Keratinocyte (primary cell): Measurements from ENCODE around the gene ZNF681. TPM values are rescaled to one million over a fixed set of nuclear protein-coding genes. Genes with fewer than 3 reads are reported as not detected.
"Not testable (repeated sequence)": the region's sequence is repeated elsewhere in the genome, so short reads cannot be mapped to it uniquely, and the experiment has no call there.

Experiments used
- DNase-seq: peaks from one replicate; pipeline ENCODE4 v3.0.0-alpha.2; 2011; ENCODE audit warnings: low read depth, missing footprints, low spot score
- FAIRE-seq: peaks from 2 replicates; lab custom pipeline; 2011; peaks lifted over from hg19 to GRCh38; lab: Jason Lieb, UNC
- H2AFZ ChIP-seq: 2 replicates; pipeline ENCODE4 v1.6.0; 2012; ENCODE audit warnings: low read length, control low read depth, inconsistent platforms; ENCODE audit not compliant: control insufficient read depth
- H3K27ac ChIP-seq: 2 replicates; pipeline ENCODE4 v1.5.1; 2011; ENCODE audit warnings: low read length; ENCODE audit not compliant: control insufficient read depth, insufficient read depth
- H3K27me3 ChIP-seq: 3 replicates; pipeline ENCODE4 v1.6.0; 2011; ENCODE audit warnings: low read length; ENCODE audit not compliant: control insufficient read depth, insufficient read depth; ENCODE audit errors: extremely low read depth
- H3K36me3 ChIP-seq, 2 experiments: 2 replicates in 1 of 2; 3 replicates in 1 of 2; pipeline ENCODE4 v1.5.1; 2011; ENCODE audit warnings: low read length in 2 of 2, mild to moderate bottlenecking in 1 of 2; ENCODE audit not compliant: control insufficient read depth in 2 of 2, insufficient read depth in 2 of 2; ENCODE audit errors: extremely low read depth in 1 of 2
- H3K4me1 ChIP-seq: 3 replicates; pipeline ENCODE4 v1.5.1; 2011; ENCODE audit warnings: low read length; ENCODE audit not compliant: control insufficient read depth, insufficient read depth; ENCODE audit errors: extremely low read depth
- H3K4me2 ChIP-seq: 3 replicates; pipeline ENCODE4 v1.6.0; 2011; ENCODE audit warnings: low read depth, low read length; ENCODE audit not compliant: control insufficient read depth, insufficient read depth; ENCODE audit errors: extremely low read depth
- H3K4me3 ChIP-seq, 3 experiments: fragments of 200-600 bp in 1 of 3; sonication (generic) in 1 of 3; 2 replicates in 2 of 3; 3 replicates in 1 of 3; pipeline ENCODE4 v1.5.1; 2011 to 2016; ENCODE audit warnings: low read length in 3 of 3, mild to moderate bottlenecking in 3 of 3, control low read depth in 2 of 3, inconsistent platforms in 1 of 3, low read depth in 1 of 3, mixed read lengths in 1 of 3, mixed run types in 1 of 3, moderate library complexity in 1 of 3; ENCODE audit not compliant: control insufficient read depth in 2 of 3, insufficient read depth in 2 of 3; ENCODE audit errors: extremely low read depth in 1 of 3
- H3K79me2 ChIP-seq: 2 replicates; pipeline ENCODE4 v1.6.0; 2012; ENCODE audit warnings: low read length; ENCODE audit not compliant: control insufficient read depth, insufficient read depth
- H3K9ac ChIP-seq: 3 replicates; pipeline ENCODE4 v1.6.0; 2011; ENCODE audit warnings: low read length; ENCODE audit not compliant: control insufficient read depth, insufficient read depth; ENCODE audit errors: extremely low read depth
- H3K9me1 ChIP-seq: 3 replicates; pipeline ENCODE4 v1.6.0; 2011; ENCODE audit warnings: low read length; ENCODE audit not compliant: control insufficient read depth, insufficient read depth; ENCODE audit errors: extremely low read depth
- H3K9me3 ChIP-seq: 2 replicates; pipeline ENCODE4 v1.5.1; 2012; ENCODE audit warnings: low read depth, low read length; ENCODE audit not compliant: control insufficient read depth
- H4K20me1 ChIP-seq: 3 replicates; pipeline ENCODE4 v1.6.0; 2011; ENCODE audit warnings: low read length; ENCODE audit not compliant: control insufficient read depth, insufficient read depth; ENCODE audit errors: extremely low read depth
- EZH2 ChIP-seq: IDR thresholded peaks from one replicate; pipeline ENCODE4 v1.6.1; 2012; ENCODE audit warnings: inconsistent platforms, mild to moderate bottlenecking, low read length, moderate library complexity
- dilution Hi-C: fragments of 300-500 bp; cut with MboI; formaldehyde crosslinking; loops from one replicate; pipeline ENCODE4 v1.7.0; 2020; ENCODE audit warnings: low sequenced_read_pairs; ENCODE audit not compliant: extremely low pct_ligation_motif_present
- polyA plus RNA-seq, 5 experiments: library from polyadenylated mRNA; depleted of rRNA in 3 of 5; stranded (reverse) in 3 of 5; stranded (forward) in 1 of 5; unstranded in 1 of 5; fragments of >200 nt; gene quantifications; 1 replicate in 1 of 5; 2 replicates in 3 of 5; 3 replicates in 1 of 5; pipeline versions ENCODE4 v1.2.1 to v1.2.3, GENCODE V29; 2011 to 2012; ENCODE audit warnings: missing spikeins in 2 of 5, low read depth in 1 of 5, low replicate concordance in 1 of 5
- TF ChIP-seq, protein P1 (sequence below), 3 experiments: IDR thresholded peaks in 1 of 3; conservative IDR thresholded peaks in 1 of 3; optimal IDR thresholded peaks in 1 of 3; 2 replicates in 2 of 3; 3 replicates in 1 of 3; pipeline versions ENCODE3 to v1.5.1; 2011; ENCODE audit warnings: low read length in 3 of 3, mild to moderate bottlenecking in 3 of 3, moderate library complexity in 2 of 3, control low read depth in 1 of 3, inconsistent platforms in 1 of 3; ENCODE audit not compliant: insufficient read depth in 2 of 3; ENCODE audit errors: extremely low read depth in 1 of 3

Gene ZNF681
- polyA plus RNA-seq, 1 donor (not counting 4 experiments of a cell fraction or from before 2014, with no cell fraction given): 1.4 TPM

DNA sequence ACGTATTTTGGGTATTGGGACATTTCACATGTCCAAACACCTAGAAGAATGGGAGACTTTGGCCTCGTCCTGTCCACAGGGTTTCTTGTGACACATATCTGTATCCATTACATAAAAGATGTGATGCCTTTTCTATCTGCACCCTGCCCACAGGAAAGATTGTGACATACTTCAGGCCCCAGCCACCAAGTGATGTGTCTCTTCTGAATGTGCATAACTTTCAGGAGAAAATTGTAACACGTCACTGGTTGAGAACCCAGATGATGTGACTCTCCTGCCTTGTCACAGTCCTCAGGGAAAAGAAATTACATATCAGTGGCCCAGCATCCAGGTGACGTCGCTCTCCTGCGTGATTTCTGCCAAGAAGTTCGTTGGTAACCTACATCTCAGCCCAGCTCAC is 21.0 kb upstream of the ZNF681 start:
- Histone ChIP-seq H3K36me3 (peaks cover 0 to 3% of the 10 kb centered on the region in 2 experiments), H3K9ac (no peak overlapping the region), H3K4me3 (no peak overlapping the region), H2AFZ (no peak overlapping the region), H3K4me1 (no peaks in the 10 kb centered on the region), H3K4me2 (no peak overlapping the region), H3K79me2 (no peaks in the 10 kb centered on the region), H3K27ac (no peak overlapping the region), H3K9me3 (peaks cover 3% of the 10 kb centered on the region), H3K9me1 (no peaks in the 10 kb centered on the region), H4K20me1 (no peaks in the 10 kb centered on the region), H3K27me3 (no peaks in the 10 kb centered on the region)
- DNase-seq (no peak), FAIRE-seq (no peak)
- dilution Hi-C loops: no loop called here
- no peak for TF ChIP-seq EZH2
- TF ChIP-seq, protein P1, sequence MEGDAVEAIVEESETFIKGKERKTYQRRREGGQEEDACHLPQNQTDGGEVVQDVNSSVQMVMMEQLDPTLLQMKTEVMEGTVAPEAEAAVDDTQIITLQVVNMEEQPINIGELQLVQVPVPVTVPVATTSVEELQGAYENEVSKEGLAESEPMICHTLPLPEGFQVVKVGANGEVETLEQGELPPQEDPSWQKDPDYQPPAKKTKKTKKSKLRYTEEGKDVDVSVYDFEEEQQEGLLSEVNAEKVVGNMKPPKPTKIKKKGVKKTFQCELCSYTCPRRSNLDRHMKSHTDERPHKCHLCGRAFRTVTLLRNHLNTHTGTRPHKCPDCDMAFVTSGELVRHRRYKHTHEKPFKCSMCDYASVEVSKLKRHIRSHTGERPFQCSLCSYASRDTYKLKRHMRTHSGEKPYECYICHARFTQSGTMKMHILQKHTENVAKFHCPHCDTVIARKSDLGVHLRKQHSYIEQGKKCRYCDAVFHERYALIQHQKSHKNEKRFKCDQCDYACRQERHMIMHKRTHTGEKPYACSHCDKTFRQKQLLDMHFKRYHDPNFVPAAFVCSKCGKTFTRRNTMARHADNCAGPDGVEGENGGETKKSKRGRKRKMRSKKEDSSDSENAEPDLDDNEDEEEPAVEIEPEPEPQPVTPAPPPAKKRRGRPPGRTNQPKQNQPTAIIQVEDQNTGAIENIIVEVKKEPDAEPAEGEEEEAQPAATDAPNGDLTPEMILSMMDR (optimal IDR thresholded peaks at IDR 0.05 in 1 of 3, IDR thresholded peaks at IDR 0.05 in 1 of 3, conservative IDR thresholded peaks at IDR 0.05 in 1 of 3; ENCODE audit: extremely low read depth in 1 of 3, insufficient read depth in 2 of 3, low read length in 3 of 3): no peak

DNA sequence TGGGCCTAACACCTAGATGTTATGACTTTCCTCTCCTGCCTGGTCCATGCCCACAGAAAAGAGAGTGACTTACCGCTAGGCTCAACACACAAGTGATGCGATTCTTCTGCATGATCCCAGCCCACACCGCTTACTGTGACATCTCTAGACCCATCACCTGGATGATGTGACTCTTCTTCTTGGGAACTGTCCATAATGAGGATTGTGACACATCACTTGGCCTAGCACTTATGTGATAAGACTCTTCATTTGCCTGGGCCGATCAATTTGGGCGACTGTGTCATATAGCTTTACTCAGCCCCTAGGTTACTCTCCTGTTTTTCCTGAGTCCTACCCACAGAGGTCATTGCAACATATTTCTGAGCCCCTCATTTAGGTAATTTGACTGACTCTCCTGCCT is 19.9 kb upstream of the ZNF681 start:
- peaks cover 0 to 4% of the 10 kb centered on the region in 2 experiments for H3K36me3 ChIP-seq
- no peaks in the 10 kb centered on the region for H3K79me2 ChIP-seq
- H3K4me3 ChIP-seq: no peak overlapping the region
- peaks cover 3% of the 10 kb centered on the region for H3K9me3 ChIP-seq
- no peaks in the 10 kb centered on the region for H3K27me3 ChIP-seq
- DNase-seq: no peak
- H3K9ac ChIP-seq: no peak overlapping the region
- no peak for FAIRE-seq
- no peaks in the 10 kb centered on the region for H3K4me1 ChIP-seq
- dilution Hi-C loops: no loop called here
- no peak for TF ChIP-seq EZH2
- TF ChIP-seq, protein P1 (optimal IDR thresholded peaks at IDR 0.05 in 1 of 3, IDR thresholded peaks at IDR 0.05 in 1 of 3, conservative IDR thresholded peaks at IDR 0.05 in 1 of 3; ENCODE audit: extremely low read depth in 1 of 3, insufficient read depth in 2 of 3, low read length in 3 of 3): no peak
- no peak overlapping the region for H3K27ac ChIP-seq
- no peaks in the 10 kb centered on the region for H3K9me1 ChIP-seq
- no peak overlapping the region for H3K4me2 ChIP-seq
- no peak overlapping the region for H2AFZ ChIP-seq
- no peaks in the 10 kb centered on the region for H4K20me1 ChIP-seq

DNA sequence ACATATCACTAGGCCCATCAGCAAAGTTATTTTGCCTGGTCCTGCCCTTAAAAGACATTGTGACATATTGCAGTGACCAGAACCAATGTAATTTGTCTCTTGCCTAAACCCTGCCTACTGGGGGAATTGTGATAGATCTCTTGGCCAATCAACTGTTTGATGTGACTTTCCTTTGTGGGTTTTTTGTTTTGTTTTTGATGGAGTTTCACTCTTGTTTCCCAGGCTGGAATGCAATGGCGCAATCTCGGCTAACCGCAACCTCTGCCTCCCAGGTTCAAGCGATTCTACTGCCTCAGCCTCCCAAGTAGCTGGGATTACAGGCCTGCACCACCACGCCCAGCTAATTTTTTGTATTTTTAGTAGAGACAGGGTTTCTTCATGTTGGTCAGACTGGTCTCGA is 19.3 kb upstream of the ZNF681 start:
- FAIRE-seq, dilution Hi-C loops, DNase-seq, H3K36me3 ChIP-seq, H3K9me1 ChIP-seq, H4K20me1 ChIP-seq, H2AFZ ChIP-seq, H3K4me1 ChIP-seq, H3K9me3 ChIP-seq, H3K4me2 ChIP-seq, H3K9ac ChIP-seq, H3K4me3 ChIP-seq, H3K27ac ChIP-seq, H3K27me3 ChIP-seq, H3K79me2 ChIP-seq: not testable (repeated sequence)
